ENCODE measurements around the gene TFR2. TPM values are rescaled to one million over a fixed set of nuclear protein-coding genes. Genes with fewer than 3 reads are reported as not detected.

Gene TFR2
- total RNA-seq, 1 experiment from 2014 or later = 5.7 TPM

DNA sequence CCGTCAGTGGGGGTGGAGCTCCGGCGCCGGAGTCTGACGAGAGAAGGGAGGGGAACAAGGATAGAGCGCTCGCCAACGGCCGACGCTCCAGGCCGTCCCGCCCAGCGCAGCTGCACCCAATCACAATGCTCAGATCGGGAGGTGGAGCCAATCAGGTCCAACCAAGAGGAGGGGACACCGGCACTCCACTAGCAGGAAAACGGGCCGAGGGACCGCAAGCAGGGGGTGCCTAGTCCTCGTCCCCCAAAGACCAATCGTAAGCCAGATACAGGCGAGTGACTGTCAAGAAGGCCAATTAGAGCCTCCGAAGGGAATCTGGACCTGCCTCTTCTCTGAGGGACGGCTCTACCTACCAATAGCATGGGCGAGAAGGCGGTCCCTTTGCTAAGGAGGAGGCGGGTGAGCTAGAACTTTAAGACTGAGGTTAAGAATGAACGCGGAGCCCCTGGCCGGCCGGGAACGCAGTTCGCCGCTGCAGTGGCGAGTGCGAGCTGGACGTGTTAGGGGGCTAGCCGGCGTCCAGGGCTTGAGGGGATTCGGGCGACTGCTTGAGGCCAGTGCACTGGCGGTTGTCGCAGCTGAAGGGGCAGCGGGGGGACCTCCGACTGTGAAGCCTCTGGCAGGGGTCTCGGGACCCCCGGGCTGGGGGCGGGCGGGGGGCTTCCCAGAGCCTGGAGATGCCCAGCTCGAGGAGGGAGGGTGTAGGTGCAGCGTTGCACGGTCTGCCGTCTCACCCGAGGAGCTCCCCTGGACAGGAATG, 54.9 kb downstream of the TFR2 start, which contains the start of gene FBXO24:
Gene FBXO24 (plus strand): TSS at position 63 of the 760 bp plus-strand sequence. CDS start 298 bp downstream, at position 361.
- TF ChIP-seq CREM (CRISPR knock-in tag; IDR thresholded peaks at IDR 0.05) (0 out of 2 replicates have a peak, but pooled peaks have one; percentile 37), FOXP1 (CRISPR knock-in tag; IDR thresholded peaks at IDR 0.05; ENCODE audit: borderline replicate concordance) (peak; percentile 53; the same call in 1 of the 2 replicates), SP1 (CRISPR knock-in tag; conservative IDR thresholded peaks at IDR 0.05) (peak; percentile 82), ZNF317 (CRISPR knock-in tag; IDR thresholded peaks at IDR 0.05; ENCODE audit: borderline replicate concordance, low read depth) (no peak), NFYB (CRISPR knock-in tag; conservative IDR thresholded peaks at IDR 0.05; ENCODE audit: low read depth) (peak; percentile 96)
- TF ChIP-seq, protein P1, sequence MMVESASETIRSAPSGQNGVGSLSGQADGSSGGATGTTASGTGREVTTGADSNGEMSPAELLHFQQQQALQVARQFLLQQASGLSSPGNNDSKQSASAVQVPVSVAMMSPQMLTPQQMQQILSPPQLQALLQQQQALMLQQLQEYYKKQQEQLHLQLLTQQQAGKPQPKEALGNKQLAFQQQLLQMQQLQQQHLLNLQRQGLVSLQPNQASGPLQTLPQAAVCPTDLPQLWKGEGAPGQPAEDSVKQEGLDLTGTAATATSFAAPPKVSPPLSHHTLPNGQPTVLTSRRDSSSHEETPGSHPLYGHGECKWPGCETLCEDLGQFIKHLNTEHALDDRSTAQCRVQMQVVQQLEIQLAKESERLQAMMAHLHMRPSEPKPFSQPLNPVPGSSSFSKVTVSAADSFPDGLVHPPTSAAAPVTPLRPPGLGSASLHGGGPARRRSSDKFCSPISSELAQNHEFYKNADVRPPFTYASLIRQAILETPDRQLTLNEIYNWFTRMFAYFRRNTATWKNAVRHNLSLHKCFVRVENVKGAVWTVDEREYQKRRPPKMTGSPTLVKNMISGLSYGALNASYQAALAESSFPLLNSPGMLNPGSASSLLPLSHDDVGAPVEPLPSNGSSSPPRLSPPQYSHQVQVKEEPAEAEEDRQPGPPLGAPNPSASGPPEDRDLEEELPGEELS (CRISPR knock-in tag; IDR thresholded peaks at IDR 0.05) = no peak
- TF ChIP-seq, protein P2, sequence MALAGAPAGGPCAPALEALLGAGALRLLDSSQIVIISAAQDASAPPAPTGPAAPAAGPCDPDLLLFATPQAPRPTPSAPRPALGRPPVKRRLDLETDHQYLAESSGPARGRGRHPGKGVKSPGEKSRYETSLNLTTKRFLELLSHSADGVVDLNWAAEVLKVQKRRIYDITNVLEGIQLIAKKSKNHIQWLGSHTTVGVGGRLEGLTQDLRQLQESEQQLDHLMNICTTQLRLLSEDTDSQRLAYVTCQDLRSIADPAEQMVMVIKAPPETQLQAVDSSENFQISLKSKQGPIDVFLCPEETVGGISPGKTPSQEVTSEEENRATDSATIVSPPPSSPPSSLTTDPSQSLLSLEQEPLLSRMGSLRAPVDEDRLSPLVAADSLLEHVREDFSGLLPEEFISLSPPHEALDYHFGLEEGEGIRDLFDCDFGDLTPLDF (CRISPR knock-in tag; IDR thresholded peaks at IDR 0.05) = 0 out of 2 replicates have a peak, but pooled peaks have one; percentile 12

DNA sequence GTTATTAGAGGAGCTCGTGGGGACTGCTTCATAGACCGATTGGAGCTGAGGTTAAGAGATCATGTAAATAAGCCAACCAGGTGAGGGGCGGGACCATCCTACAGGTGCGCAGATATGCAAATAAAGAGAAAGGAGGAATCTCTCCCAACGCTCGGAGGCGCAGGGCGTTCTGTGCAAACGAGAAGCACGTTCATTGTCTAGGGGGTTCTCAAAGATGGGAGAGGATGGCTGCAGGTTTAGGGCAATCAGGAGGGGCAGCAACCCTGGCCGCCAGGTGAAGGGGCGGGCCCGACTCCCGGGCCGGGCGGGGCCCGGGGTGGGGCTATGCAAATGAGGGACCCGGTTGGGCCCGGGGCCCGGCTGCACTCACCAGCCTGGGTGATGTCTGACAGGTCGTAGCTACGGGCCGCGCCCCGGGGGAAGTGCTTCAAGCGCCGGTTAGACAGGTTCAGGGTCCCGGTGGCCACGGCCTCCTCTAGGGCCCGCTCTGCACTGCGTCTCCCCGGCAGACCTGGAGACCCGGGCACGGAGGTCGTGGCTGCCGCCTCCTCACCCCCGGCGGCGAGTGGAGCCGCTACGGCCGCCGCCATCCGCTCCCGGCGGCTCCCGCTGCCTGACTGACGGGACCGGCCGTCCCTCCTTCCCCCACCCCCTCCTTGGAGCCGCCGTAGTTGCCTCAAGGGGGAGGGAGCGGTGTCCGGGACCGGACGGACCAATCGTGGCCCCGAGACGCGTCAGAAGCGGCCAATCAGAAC, 55.7 kb downstream of the TFR2 start, which contains the start of gene LRCH4:
Gene LRCH4 (minus strand): TSS at position 619 of the 755 bp plus-strand sequence. CDS start 29 bp downstream, at position 590.
- H3K27ac Mint-ChIP-seq = peak within 1 kb of the TSS; percentile 100
- H3K27me3 Mint-ChIP-seq (ENCODE audit: low read depth) = peaks cover 23% of the 10 kb centered on the region
- H3K4me1 Mint-ChIP-seq = peaks cover 41% of the 10 kb centered on the region
- ATAC-seq = peak; percentile 12
- peak within 1 kb of the TSS; percentile 99 for H3K4me3 Mint-ChIP-seq
- ChIA-PET CTCF (interaction anchor here (0.6 to 5.2 kb wide), 42 partner anchors 9 to 380 kb away, joined by 3 to 67 read pairs (median 5); partner anchors contain the start of genes ACTL6B, AGFG2, EPHB4 and MOSPD3), POLR2A (interaction anchor here (0.6 to 3.9 kb wide), 28 partner anchors 9 to 305 kb away, joined by 3 to 60 read pairs (median 5); partner anchors contain the start of genes AGFG2, EPHB4, GNB2 and MOSPD3)
- H3K36me3 Mint-ChIP-seq = no peaks in the 10 kb centered on the region
- H3K9me3 Mint-ChIP-seq = no peaks in the 10 kb centered on the region
- peak; percentile 74 for DNase-seq (ENCODE audit: low spot score)
- TF ChIP-seq HMGA2 (CRISPR knock-in tag; IDR thresholded peaks at IDR 0.05) (no peak), NR2C2 (CRISPR knock-in tag; IDR thresholded peaks at IDR 0.05) (no peak), NFYB (CRISPR knock-in tag; conservative IDR thresholded peaks at IDR 0.05; ENCODE audit: low read depth) (no peak), CREB1 (CRISPR knock-in tag; IDR thresholded peaks at IDR 0.05) (peak; percentile 35; the same call in 1 of the 2 replicates), ZNF317 (CRISPR knock-in tag; IDR thresholded peaks at IDR 0.05; ENCODE audit: borderline replicate concordance, low read depth) (0 out of 2 replicates have a peak, but pooled peaks have one; percentile 41), MYBL2 (CRISPR knock-in tag; IDR thresholded peaks at IDR 0.05) (peak; percentile 96), TCF7 (CRISPR knock-in tag; IDR thresholded peaks at IDR 0.05; ENCODE audit: low read depth) (0 out of 2 replicates have a peak, but pooled peaks have one; percentile 27), SOX15 (CRISPR knock-in tag; IDR thresholded peaks at IDR 0.05) (no peak), JUN (CRISPR knock-in tag; IDR thresholded peaks at IDR 0.05) (peak; percentile 81; the same call in 1 of the 2 replicates), TEAD1 (CRISPR knock-in tag; IDR thresholded peaks at IDR 0.05) (peak; percentile 61; the same call in 1 of the 2 replicates), NFATC4 (CRISPR knock-in tag; IDR thresholded peaks at IDR 0.05) (0 out of 2 replicates have a peak, but pooled peaks have one; percentile 62), GTF2I (CRISPR knock-in tag; conservative IDR thresholded peaks at IDR 0.05) (no peak), ZNF121 (CRISPR knock-in tag; IDR thresholded peaks at IDR 0.05) (peak; percentile 41; the same call in 1 of the 2 replicates), ATF1 (CRISPR knock-in tag; IDR thresholded peaks at IDR 0.05) (0 out of 2 replicates have a peak, but pooled peaks have one; percentile 61)
- TF ChIP-seq, protein P3, sequence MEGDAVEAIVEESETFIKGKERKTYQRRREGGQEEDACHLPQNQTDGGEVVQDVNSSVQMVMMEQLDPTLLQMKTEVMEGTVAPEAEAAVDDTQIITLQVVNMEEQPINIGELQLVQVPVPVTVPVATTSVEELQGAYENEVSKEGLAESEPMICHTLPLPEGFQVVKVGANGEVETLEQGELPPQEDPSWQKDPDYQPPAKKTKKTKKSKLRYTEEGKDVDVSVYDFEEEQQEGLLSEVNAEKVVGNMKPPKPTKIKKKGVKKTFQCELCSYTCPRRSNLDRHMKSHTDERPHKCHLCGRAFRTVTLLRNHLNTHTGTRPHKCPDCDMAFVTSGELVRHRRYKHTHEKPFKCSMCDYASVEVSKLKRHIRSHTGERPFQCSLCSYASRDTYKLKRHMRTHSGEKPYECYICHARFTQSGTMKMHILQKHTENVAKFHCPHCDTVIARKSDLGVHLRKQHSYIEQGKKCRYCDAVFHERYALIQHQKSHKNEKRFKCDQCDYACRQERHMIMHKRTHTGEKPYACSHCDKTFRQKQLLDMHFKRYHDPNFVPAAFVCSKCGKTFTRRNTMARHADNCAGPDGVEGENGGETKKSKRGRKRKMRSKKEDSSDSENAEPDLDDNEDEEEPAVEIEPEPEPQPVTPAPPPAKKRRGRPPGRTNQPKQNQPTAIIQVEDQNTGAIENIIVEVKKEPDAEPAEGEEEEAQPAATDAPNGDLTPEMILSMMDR (IDR thresholded peaks at IDR 0.05) = no peak
- TF ChIP-seq, protein P4, sequence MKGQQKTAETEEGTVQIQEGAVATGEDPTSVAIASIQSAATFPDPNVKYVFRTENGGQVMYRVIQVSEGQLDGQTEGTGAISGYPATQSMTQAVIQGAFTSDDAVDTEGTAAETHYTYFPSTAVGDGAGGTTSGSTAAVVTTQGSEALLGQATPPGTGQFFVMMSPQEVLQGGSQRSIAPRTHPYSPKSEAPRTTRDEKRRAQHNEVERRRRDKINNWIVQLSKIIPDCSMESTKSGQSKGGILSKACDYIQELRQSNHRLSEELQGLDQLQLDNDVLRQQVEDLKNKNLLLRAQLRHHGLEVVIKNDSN (CRISPR knock-in tag; IDR thresholded peaks at IDR 0.05) = peak; percentile 70
- TF ChIP-seq, protein P5, sequence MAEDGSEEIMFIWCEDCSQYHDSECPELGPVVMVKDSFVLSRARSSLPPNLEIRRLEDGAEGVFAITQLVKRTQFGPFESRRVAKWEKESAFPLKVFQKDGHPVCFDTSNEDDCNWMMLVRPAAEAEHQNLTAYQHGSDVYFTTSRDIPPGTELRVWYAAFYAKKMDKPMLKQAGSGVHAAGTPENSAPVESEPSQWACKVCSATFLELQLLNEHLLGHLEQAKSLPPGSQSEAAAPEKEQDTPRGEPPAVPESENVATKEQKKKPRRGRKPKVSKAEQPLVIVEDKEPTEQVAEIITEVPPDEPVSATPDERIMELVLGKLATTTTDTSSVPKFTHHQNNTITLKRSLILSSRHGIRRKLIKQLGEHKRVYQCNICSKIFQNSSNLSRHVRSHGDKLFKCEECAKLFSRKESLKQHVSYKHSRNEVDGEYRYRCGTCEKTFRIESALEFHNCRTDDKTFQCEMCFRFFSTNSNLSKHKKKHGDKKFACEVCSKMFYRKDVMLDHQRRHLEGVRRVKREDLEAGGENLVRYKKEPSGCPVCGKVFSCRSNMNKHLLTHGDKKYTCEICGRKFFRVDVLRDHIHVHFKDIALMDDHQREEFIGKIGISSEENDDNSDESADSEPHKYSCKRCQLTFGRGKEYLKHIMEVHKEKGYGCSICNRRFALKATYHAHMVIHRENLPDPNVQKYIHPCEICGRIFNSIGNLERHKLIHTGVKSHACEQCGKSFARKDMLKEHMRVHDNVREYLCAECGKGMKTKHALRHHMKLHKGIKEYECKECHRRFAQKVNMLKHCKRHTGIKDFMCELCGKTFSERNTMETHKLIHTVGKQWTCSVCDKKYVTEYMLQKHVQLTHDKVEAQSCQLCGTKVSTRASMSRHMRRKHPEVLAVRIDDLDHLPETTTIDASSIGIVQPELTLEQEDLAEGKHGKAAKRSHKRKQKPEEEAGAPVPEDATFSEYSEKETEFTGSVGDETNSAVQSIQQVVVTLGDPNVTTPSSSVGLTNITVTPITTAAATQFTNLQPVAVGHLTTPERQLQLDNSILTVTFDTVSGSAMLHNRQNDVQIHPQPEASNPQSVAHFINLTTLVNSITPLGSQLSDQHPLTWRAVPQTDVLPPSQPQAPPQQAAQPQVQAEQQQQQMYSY (CRISPR knock-in tag; IDR thresholded peaks at IDR 0.05) = no peak

More for the DNA sequence above, 54.9 kb downstream of the TFR2 start, which contains the start of gene FBXO24:
- peak; percentile 85 for ATAC-seq
- H3K4me1 Mint-ChIP-seq = peaks cover 42% of the 10 kb centered on the region
- ChIA-PET POLR2A (interaction anchor here (0.6 to 3.9 kb wide), 27 partner anchors 9 to 304 kb away, joined by 3 to 60 read pairs (median 5); partner anchors contain the start of genes AGFG2, EPHB4, GNB2 and MOSPD3), CTCF (interaction anchor here (0.6 to 5.2 kb wide), 34 partner anchors 10 to 379 kb away, joined by 3 to 67 read pairs (median 5); partner anchors contain the start of genes ACTL6B, AGFG2, EPHB4 and MOSPD3)
- H3K36me3 Mint-ChIP-seq = no peaks in the 10 kb centered on the region
- H3K27me3 Mint-ChIP-seq (ENCODE audit: low read depth) = peaks cover 30% of the 10 kb centered on the region
- no peaks in the 10 kb centered on the region for H3K9me3 Mint-ChIP-seq
- H3K27ac Mint-ChIP-seq = peak within 1 kb of the TSS; percentile 100
- H3K4me3 Mint-ChIP-seq = peak within 1 kb of the TSS; percentile 99
- peak; percentile 99 for DNase-seq (ENCODE audit: low spot score)
